HepG2 (cell line): Measurements from ENCODE around the gene SPI1. TPM values are rescaled to one million over a fixed set of nuclear protein-coding genes. Genes with fewer than 3 reads are reported as not detected.

Source experiments
- ATAC-seq: fragments of 200-7000 bp; cut with Tn5 transposase; 3 replicates; pipeline ENCODE4 v1.9.1; 2020; ENCODE audit warnings: mild to moderate bottlenecking, moderate library complexity
- BruUV-seq: library from RNA; stranded (reverse); fragments of 400-500 nt; replicated peaks from 2 replicates; lab custom pipeline; 2021; lab: Mats Ljungman, UMichigan
- CTCF ChIA-PET: fragments of 300-600 bp; formaldehyde crosslinking; extraction: SDS; loops from one replicate; lab custom pipeline; 2021; ENCODE audit warnings: low total read pairs, inconsistent platforms, low intra/inter-chr PET ratio; lab: Yijun Ruan, JAX
- POLR2A ChIA-PET: fragments of 350-600 bp; sonication (Branson Sonifier 250); formaldehyde crosslinking; loops from one replicate; lab custom pipeline; 2020; ENCODE audit warnings: antibody characterized with exemption, inconsistent platforms; lab: Yijun Ruan, JAX
- DNase-seq: peaks from one replicate; pipeline ENCODE4 v3.0.0-alpha.2; 2015; ENCODE audit warnings: low spot score
- FAIRE-seq: peaks from 3 replicates; lab custom pipeline; 2011; peaks lifted over from hg19 to GRCh38; lab: Jason Lieb, UNC
- H2AFZ ChIP-seq: one replicate; pipeline ENCODE4 v1.6.1; 2011; ENCODE audit warnings: low read length, inconsistent platforms
- H3K27ac ChIP-seq: fragments of 300-600 bp; 3 replicates; pipeline ENCODE4 v1.8.0; 2011; ENCODE audit warnings: mixed run types, mild to moderate bottlenecking, mixed read lengths, low read length, inconsistent platforms; ENCODE audit not compliant: insufficient read depth; ENCODE audit errors: extremely low read length
- H3K27me3 ChIP-seq, 2 experiments: fragments of 200-600 bp in 1 of 2; 2 replicates in 1 of 2; 3 replicates in 1 of 2; pipeline versions ENCODE4 v1.6.0 to v1.8.0; 2011; ENCODE audit warnings: low read length in 2 of 2, mild to moderate bottlenecking in 2 of 2, moderate library complexity in 2 of 2, inconsistent platforms in 1 of 2; ENCODE audit not compliant: insufficient read depth in 2 of 2, control insufficient read depth in 1 of 2
- H3K36me3 ChIP-seq, 2 experiments: fragments of 200-600 bp in 1 of 2; replicated peaks in 1 of 2; 2 replicates in 1 of 2; 3 replicates in 1 of 2; pipeline versions ENCODE4 v1.5.1 to v1.8.0; 2011; ENCODE audit warnings: low read length in 2 of 2, inconsistent platforms in 1 of 2; ENCODE audit not compliant: insufficient read depth in 2 of 2, control insufficient read depth in 1 of 2
- H3K4me1 ChIP-seq: 2 replicates; pipeline ENCODE4 v1.5.1; 2012; ENCODE audit warnings: low read length, inconsistent platforms; ENCODE audit not compliant: insufficient read depth
- H3K4me2 ChIP-seq: 2 replicates; pipeline ENCODE4 v1.6.0; 2011; ENCODE audit warnings: low read depth, low read length, inconsistent platforms
- H3K4me3 ChIP-seq, 3 experiments: fragments of 200-600 bp in 1 of 3; sonication (generic), shearing (Covaris generic) in 1 of 3; replicated peaks in 1 of 3; 2 replicates each; pipeline ENCODE4 v1.5.1; 2011 to 2016; ENCODE audit warnings: low read length in 3 of 3, inconsistent platforms in 2 of 3, low read depth in 2 of 3, mild to moderate bottlenecking in 2 of 3, control low read depth in 1 of 3, mixed read lengths in 1 of 3; ENCODE audit not compliant: insufficient read depth in 1 of 3
- H3K79me2 ChIP-seq: one replicate; pipeline ENCODE4 v1.6.1; 2011; ENCODE audit warnings: low read length, inconsistent platforms; ENCODE audit not compliant: insufficient read depth
- H3K9ac ChIP-seq: 2 replicates; pipeline ENCODE4 v1.6.0; 2011; ENCODE audit warnings: mild to moderate bottlenecking, low read depth, low read length, inconsistent platforms; ENCODE audit not compliant: insufficient read depth
- H3K9me3 ChIP-seq: 2 replicates; pipeline ENCODE4 v1.5.1; 2012; ENCODE audit warnings: mild to moderate bottlenecking, low read length
- H4K20me1 ChIP-seq: 2 replicates; pipeline ENCODE4 v1.6.0; 2011; ENCODE audit warnings: inconsistent platforms, mild to moderate bottlenecking, low read length, moderate library complexity; ENCODE audit not compliant: insufficient read depth
- MAFG ChIP-seq: sonication (generic); formaldehyde crosslinking; IDR thresholded peaks from 2 replicates; pipeline ENCODE4 v1.5.1; 2020; ENCODE audit warnings: mild to moderate bottlenecking, missing genetic modification reagents
- PRDM15 ChIP-seq: sonication (generic); formaldehyde crosslinking; IDR thresholded peaks from 2 replicates; pipeline ENCODE4 v1.4.0; 2020; ENCODE audit warnings: missing genetic modification reagents
- SNAI1 ChIP-seq: sonication (generic); formaldehyde crosslinking; IDR thresholded peaks from 2 replicates; pipeline ENCODE4 v1.5.0; 2020; ENCODE audit warnings: mild to moderate bottlenecking, missing genetic modification reagents, borderline replicate concordance
- SYNCRIP ChIP-seq: fragments of 200-400 bp; formaldehyde crosslinking; IDR thresholded peaks from 2 replicates; pipeline ENCODE4 v1.6.1; 2018; ENCODE audit warnings: mild to moderate bottlenecking, low read depth, low read length; ENCODE audit not compliant: insufficient read depth
- ZMYM3 ChIP-seq: sonication (generic); formaldehyde crosslinking; IDR thresholded peaks from 2 replicates; pipeline ENCODE4 v1.5.1; 2020; ENCODE audit warnings: mild to moderate bottlenecking, missing genetic modification reagents
- ZNF768 ChIP-seq: sonication (generic); formaldehyde crosslinking; IDR thresholded peaks from 2 replicates; pipeline ENCODE4 v1.4.0; 2020; ENCODE audit warnings: missing genetic modification reagents
- ZZZ3 ChIP-seq: sonication (generic); formaldehyde crosslinking; IDR thresholded peaks from 2 replicates; pipeline ENCODE4 v1.4.0; 2020; ENCODE audit warnings: missing genetic modification reagents, mild to moderate bottlenecking, borderline replicate concordance
- WGBS: methylation state at CpG from one replicate; pipeline ENCODE4 v1.1.6; 2017; ENCODE audit warnings: low lambda C conversion rate; 5-methylcytosine and 5-hydroxymethylcytosine counted together
- in situ Hi-C: cut with HindIII; loops from 2 replicates; pipeline ENCODE4 v1.10.0; 2017; ENCODE audit warnings: low pct_unique_long_range_greater_than_20kb; ENCODE audit not compliant: extremely low pct_ligation_motif_present
- intact Hi-C: fragments of 100-400 bp; cut with micrococcal nuclease; formaldehyde crosslinking; loops from one replicate; pipeline ENCODE4 v1.10.0; 2022; ENCODE audit not compliant: unreplicated experiment
- polyA plus RNA-seq, 8 experiments: library from polyadenylated mRNA; depleted of rRNA in 3 of 8; stranded (reverse) in 7 of 8; unstranded in 1 of 8; fragments of >200 nt; fragmentation: Illumina TruSeq in 4 of 8; extraction: Trizol in 4 of 8; gene quantifications; 2 replicates each; pipeline versions ENCODE4 v1.2.1 to v1.2.3, GENCODE V29; 2011 to 2016; ENCODE audit warnings: low read depth in 4 of 8, missing spikeins in 1 of 8, mixed read lengths in 1 of 8; ENCODE audit not compliant: insufficient read depth in 1 of 8
- total RNA-seq, 5 experiments: library from RNA; depleted of rRNA; stranded (reverse); fragments of >200 nt; fragmentation: Illumina TruSeq; extraction: Trizol; gene quantifications; 2 replicates each; pipeline ENCODE4 v1.2.3, GENCODE V29; 2016; ENCODE audit warnings: low read depth in 1 of 5

The SPI1 gene
- total and polyA plus RNA-seq, 2 of the 13 experiments (the other 11 are each of a cell fraction or from before 2014, with no cell fraction given): not detected

- Histone ChIP-seq H3K79me2 (no peaks in the 10 kb centered on the region), H3K4me1 (peaks cover 5% of the 10 kb centered on the region), H3K9me3 (no peaks in the 10 kb centered on the region), H3K36me3 (peaks cover 5 to 6% of the 10 kb centered on the region in 2 experiments; a peak in 3 of 5 replicates), H2AFZ (no peak overlapping the region), H4K20me1 (no peaks in the 10 kb centered on the region), H3K27me3 (peaks cover 2 to 4% of the 10 kb centered on the region in 2 experiments; a peak in 2 of 5 replicates), H3K4me2 (no peak overlapping the region), H3K4me3 (no peak overlapping the region), H3K27ac (no peak overlapping the region), H3K9ac (no peak overlapping the region)
- DNase-seq (no peak), ATAC-seq (no peak), FAIRE-seq (no peak)
- in situ Hi-C loops (no loop called here), intact Hi-C loops (no loop called here)
- BruUV-seq: no TSS peak
- POLR2A ChIA-PET: no interaction called here
- TF ChIP-seq SYNCRIP: no peak
- TF ChIP-seq MAFG (CRISPR knock-in tag): no peak
- TF ChIP-seq ZNF768: peak; percentile 98
- no peak for TF ChIP-seq PRDM15 (CRISPR knock-in tag)
- no peak for TF ChIP-seq SNAI1
- peak; percentile 74 for TF ChIP-seq ZMYM3 (CRISPR knock-in tag)
- TF ChIP-seq ZZZ3: no peak
- WGBS: 67% methylated on average over 3 of the region's 8 CpGs
- CTCF ChIA-PET: no interaction called here
Measured at GRCh38 chr11:47333886-47334443, 44.4 kb downstream of the SPI1 start.
